Keratinocyte (primary cell): ENCODE measurements around the gene KDM2A. TPM values are rescaled to one million over a fixed set of nuclear protein-coding genes. Genes with fewer than 3 reads are reported as not detected.

Source experiments
- DNase-seq: peaks from one replicate; pipeline ENCODE4 v3.0.0-alpha.2; 2011; ENCODE audit warnings: low read depth, missing footprints, low spot score
- FAIRE-seq: peaks from 2 replicates; lab custom pipeline; 2011; peaks lifted over from hg19 to GRCh38; lab: Jason Lieb, UNC
- H2AFZ ChIP-seq: 2 replicates; pipeline ENCODE4 v1.6.0; 2012; ENCODE audit warnings: low read length, control low read depth, inconsistent platforms; ENCODE audit not compliant: control insufficient read depth
- H3K27ac ChIP-seq: 2 replicates; pipeline ENCODE4 v1.5.1; 2011; ENCODE audit warnings: low read length; ENCODE audit not compliant: control insufficient read depth, insufficient read depth
- H3K27me3 ChIP-seq: 3 replicates; pipeline ENCODE4 v1.6.0; 2011; ENCODE audit warnings: low read length; ENCODE audit not compliant: control insufficient read depth, insufficient read depth; ENCODE audit errors: extremely low read depth
- H3K36me3 ChIP-seq, 2 experiments: 2 replicates in 1 of 2; 3 replicates in 1 of 2; pipeline ENCODE4 v1.5.1; 2011; ENCODE audit warnings: low read length in 2 of 2, mild to moderate bottlenecking in 1 of 2; ENCODE audit not compliant: control insufficient read depth in 2 of 2, insufficient read depth in 2 of 2; ENCODE audit errors: extremely low read depth in 1 of 2
- H3K4me1 ChIP-seq: 3 replicates; pipeline ENCODE4 v1.5.1; 2011; ENCODE audit warnings: low read length; ENCODE audit not compliant: control insufficient read depth, insufficient read depth; ENCODE audit errors: extremely low read depth
- H3K4me2 ChIP-seq: 3 replicates; pipeline ENCODE4 v1.6.0; 2011; ENCODE audit warnings: low read depth, low read length; ENCODE audit not compliant: control insufficient read depth, insufficient read depth; ENCODE audit errors: extremely low read depth
- H3K4me3 ChIP-seq, 3 experiments: fragments of 200-600 bp in 1 of 3; sonication (generic) in 1 of 3; 2 replicates in 2 of 3; 3 replicates in 1 of 3; pipeline ENCODE4 v1.5.1; 2011 to 2016; ENCODE audit warnings: low read length in 3 of 3, mild to moderate bottlenecking in 3 of 3, control low read depth in 2 of 3, inconsistent platforms in 1 of 3, low read depth in 1 of 3, mixed read lengths in 1 of 3, mixed run types in 1 of 3, moderate library complexity in 1 of 3; ENCODE audit not compliant: control insufficient read depth in 2 of 3, insufficient read depth in 2 of 3; ENCODE audit errors: extremely low read depth in 1 of 3
- H3K79me2 ChIP-seq: 2 replicates; pipeline ENCODE4 v1.6.0; 2012; ENCODE audit warnings: low read length; ENCODE audit not compliant: control insufficient read depth, insufficient read depth
- H3K9ac ChIP-seq: 3 replicates; pipeline ENCODE4 v1.6.0; 2011; ENCODE audit warnings: low read length; ENCODE audit not compliant: control insufficient read depth, insufficient read depth; ENCODE audit errors: extremely low read depth
- H3K9me1 ChIP-seq: 3 replicates; pipeline ENCODE4 v1.6.0; 2011; ENCODE audit warnings: low read length; ENCODE audit not compliant: control insufficient read depth, insufficient read depth; ENCODE audit errors: extremely low read depth
- H3K9me3 ChIP-seq: 2 replicates; pipeline ENCODE4 v1.5.1; 2012; ENCODE audit warnings: low read depth, low read length; ENCODE audit not compliant: control insufficient read depth
- H4K20me1 ChIP-seq: 3 replicates; pipeline ENCODE4 v1.6.0; 2011; ENCODE audit warnings: low read length; ENCODE audit not compliant: control insufficient read depth, insufficient read depth; ENCODE audit errors: extremely low read depth
- EZH2 ChIP-seq: IDR thresholded peaks from one replicate; pipeline ENCODE4 v1.6.1; 2012; ENCODE audit warnings: inconsistent platforms, mild to moderate bottlenecking, low read length, moderate library complexity
- dilution Hi-C: fragments of 300-500 bp; cut with MboI; formaldehyde crosslinking; loops from one replicate; pipeline ENCODE4 v1.7.0; 2020; ENCODE audit warnings: low sequenced_read_pairs; ENCODE audit not compliant: extremely low pct_ligation_motif_present
- polyA plus RNA-seq, 5 experiments: library from polyadenylated mRNA; depleted of rRNA in 3 of 5; stranded (reverse) in 3 of 5; stranded (forward) in 1 of 5; unstranded in 1 of 5; fragments of >200 nt; gene quantifications; 1 replicate in 1 of 5; 2 replicates in 3 of 5; 3 replicates in 1 of 5; pipeline versions ENCODE4 v1.2.1 to v1.2.3, GENCODE V29; 2011 to 2012; ENCODE audit warnings: missing spikeins in 2 of 5, low read depth in 1 of 5, low replicate concordance in 1 of 5
- TF ChIP-seq, protein P1 (sequence below), 3 experiments: IDR thresholded peaks in 1 of 3; conservative IDR thresholded peaks in 1 of 3; optimal IDR thresholded peaks in 1 of 3; 2 replicates in 2 of 3; 3 replicates in 1 of 3; pipeline versions ENCODE3 to v1.5.1; 2011; ENCODE audit warnings: low read length in 3 of 3, mild to moderate bottlenecking in 3 of 3, moderate library complexity in 2 of 3, control low read depth in 1 of 3, inconsistent platforms in 1 of 3; ENCODE audit not compliant: insufficient read depth in 2 of 3; ENCODE audit errors: extremely low read depth in 1 of 3

KDM2A gene
- polyA plus RNA-seq, 1 donor (not counting 4 experiments of a cell fraction or from before 2014, with no cell fraction given): 29.9 TPM

DNA sequence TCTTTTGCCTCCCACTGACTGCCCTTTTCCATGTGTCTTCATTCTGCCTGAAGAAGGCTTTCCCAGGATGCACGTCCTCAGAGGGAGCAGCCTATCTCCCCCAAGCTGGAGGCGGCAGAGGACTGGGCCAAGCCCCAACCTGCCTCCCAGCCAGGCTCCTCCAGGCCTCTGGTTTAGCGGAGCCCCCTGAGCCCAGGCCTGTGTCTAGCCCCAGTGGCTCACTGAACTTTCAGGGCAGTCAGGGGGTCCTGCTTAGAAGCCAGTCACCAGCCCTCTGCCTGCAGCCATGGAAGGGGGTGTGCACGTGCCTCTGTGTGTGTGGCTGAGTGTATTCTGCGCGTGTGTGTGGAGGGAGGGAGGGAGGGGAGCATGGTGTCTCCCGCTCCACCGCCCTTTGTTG is 136.8 kb downstream of the KDM2A start:
- no peaks in the 10 kb centered on the region for H3K79me2 ChIP-seq
- H3K36me3 ChIP-seq: peaks cover 33 to 56% of the 10 kb centered on the region in 2 experiments
- no peaks in the 10 kb centered on the region for H3K27me3 ChIP-seq
- DNase-seq: no peak
- no peaks in the 10 kb centered on the region for H3K9me1 ChIP-seq
- no peak for FAIRE-seq
- TF ChIP-seq, protein P1, sequence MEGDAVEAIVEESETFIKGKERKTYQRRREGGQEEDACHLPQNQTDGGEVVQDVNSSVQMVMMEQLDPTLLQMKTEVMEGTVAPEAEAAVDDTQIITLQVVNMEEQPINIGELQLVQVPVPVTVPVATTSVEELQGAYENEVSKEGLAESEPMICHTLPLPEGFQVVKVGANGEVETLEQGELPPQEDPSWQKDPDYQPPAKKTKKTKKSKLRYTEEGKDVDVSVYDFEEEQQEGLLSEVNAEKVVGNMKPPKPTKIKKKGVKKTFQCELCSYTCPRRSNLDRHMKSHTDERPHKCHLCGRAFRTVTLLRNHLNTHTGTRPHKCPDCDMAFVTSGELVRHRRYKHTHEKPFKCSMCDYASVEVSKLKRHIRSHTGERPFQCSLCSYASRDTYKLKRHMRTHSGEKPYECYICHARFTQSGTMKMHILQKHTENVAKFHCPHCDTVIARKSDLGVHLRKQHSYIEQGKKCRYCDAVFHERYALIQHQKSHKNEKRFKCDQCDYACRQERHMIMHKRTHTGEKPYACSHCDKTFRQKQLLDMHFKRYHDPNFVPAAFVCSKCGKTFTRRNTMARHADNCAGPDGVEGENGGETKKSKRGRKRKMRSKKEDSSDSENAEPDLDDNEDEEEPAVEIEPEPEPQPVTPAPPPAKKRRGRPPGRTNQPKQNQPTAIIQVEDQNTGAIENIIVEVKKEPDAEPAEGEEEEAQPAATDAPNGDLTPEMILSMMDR (optimal IDR thresholded peaks at IDR 0.05 in 1 of 3, IDR thresholded peaks at IDR 0.05 in 1 of 3, conservative IDR thresholded peaks at IDR 0.05 in 1 of 3; ENCODE audit: extremely low read depth in 1 of 3, insufficient read depth in 2 of 3, low read length in 3 of 3): no peak
- TF ChIP-seq EZH2: no peak
- H3K4me1 ChIP-seq: peaks cover 21% of the 10 kb centered on the region
- H3K4me3 ChIP-seq: no peak overlapping the region
- H3K4me2 ChIP-seq: no peak overlapping the region
- no peaks in the 10 kb centered on the region for H3K9me3 ChIP-seq
- no peaks in the 10 kb centered on the region for H4K20me1 ChIP-seq
- no peak overlapping the region for H2AFZ ChIP-seq
- no peak overlapping the region for H3K9ac ChIP-seq
- H3K27ac ChIP-seq: no peak overlapping the region
- dilution Hi-C loops: no loop called here

DNA sequence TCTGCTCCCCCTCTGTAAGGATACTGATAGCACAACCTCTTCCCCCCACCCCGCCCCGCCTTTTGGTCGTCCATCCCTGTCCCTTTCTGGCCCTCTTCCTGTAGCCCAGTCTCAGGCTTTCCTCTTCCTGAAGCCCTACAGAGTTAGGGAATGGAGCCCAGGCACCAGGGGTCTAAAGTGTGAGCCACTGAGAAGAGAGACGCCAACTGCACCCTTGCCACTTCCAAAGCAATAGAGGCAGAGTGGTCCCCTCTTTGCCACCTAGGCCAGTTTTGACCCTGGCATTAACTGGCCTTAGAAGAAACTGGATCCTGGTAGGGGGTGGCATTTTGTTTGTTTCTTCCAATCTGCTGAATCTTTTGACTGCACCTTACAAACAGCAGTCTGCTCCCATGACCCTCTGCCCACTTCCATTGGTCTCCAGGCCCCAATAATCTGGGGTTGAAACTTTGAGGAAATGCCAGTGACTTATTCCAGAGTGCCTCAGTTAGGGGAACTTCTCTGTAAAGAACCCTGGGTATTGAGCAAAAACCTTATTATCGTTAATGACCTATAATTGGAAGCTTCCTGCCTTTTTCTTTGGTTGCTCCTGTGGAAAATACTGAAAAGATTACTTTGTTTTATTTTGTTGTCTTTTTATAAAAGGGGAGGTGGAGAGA is 137.5 kb downstream of the KDM2A start:
- H3K4me2 ChIP-seq: no peak overlapping the region
- no peak overlapping the region for H3K27ac ChIP-seq
- no peak overlapping the region for H3K9ac ChIP-seq
- TF ChIP-seq, protein P1 (optimal IDR thresholded peaks at IDR 0.05 in 1 of 3, IDR thresholded peaks at IDR 0.05 in 1 of 3, conservative IDR thresholded peaks at IDR 0.05 in 1 of 3; ENCODE audit: extremely low read depth in 1 of 3, insufficient read depth in 2 of 3, low read length in 3 of 3): no peak
- TF ChIP-seq EZH2: no peak
- no peaks in the 10 kb centered on the region for H4K20me1 ChIP-seq
- peaks cover 26% of the 10 kb centered on the region for H3K4me1 ChIP-seq
- H3K27me3 ChIP-seq: no peaks in the 10 kb centered on the region
- H3K79me2 ChIP-seq: no peaks in the 10 kb centered on the region
- no peak overlapping the region for H3K4me3 ChIP-seq
- no peak overlapping the region for H2AFZ ChIP-seq
- no peaks in the 10 kb centered on the region for H3K9me1 ChIP-seq
- no peak for DNase-seq
- H3K36me3 ChIP-seq: peaks cover 30 to 49% of the 10 kb centered on the region in 2 experiments
- FAIRE-seq: no peak
- no peaks in the 10 kb centered on the region for H3K9me3 ChIP-seq
- dilution Hi-C loops: no loop called here
